ENCODE results near the gene GSG1L2. TPM values are rescaled to one million over a fixed set of nuclear protein-coding genes. Genes with fewer than 3 reads are reported as not detected.

Gene GSG1L2
- total and polyA plus RNA-seq, 2 experiments from 2014 or later = not detected

DNA sequence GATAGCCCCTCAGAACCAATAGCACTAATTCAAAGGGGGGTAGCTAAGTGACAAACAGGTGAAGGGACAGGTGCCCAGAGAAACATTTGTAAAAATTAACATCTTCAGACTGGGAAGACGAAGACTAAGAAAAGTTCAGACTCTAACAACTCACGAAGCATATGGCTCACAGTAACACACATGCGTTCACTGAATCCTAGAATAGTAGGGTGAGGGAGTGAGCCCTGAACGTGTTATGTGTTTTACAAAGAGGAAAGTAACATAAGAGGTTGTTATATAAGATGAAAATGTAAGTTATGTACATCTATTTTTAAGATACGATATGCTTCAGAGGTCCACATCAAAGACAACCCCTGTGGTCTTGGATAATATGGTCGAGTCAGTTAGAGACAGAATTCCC, 15.2 kb downstream of the GSG1L2 start:
- 80% methylated on average over 6 of the region's 6 CpGs for WGBS (ENCODE audit: low lambda C conversion rate, missing lambda C conversion rate)
- no peaks in the 10 kb centered on the region for H3K9me2 ChIP-seq (replicated peaks; ENCODE audit: insufficient read depth)
- no peaks in the 10 kb centered on the region for H3K4me1 ChIP-seq (ENCODE audit: insufficient read depth)
- no peaks in the 10 kb centered on the region for H3K27me3 ChIP-seq
- no peak overlapping the region for H3K4me3 ChIP-seq
- no peaks in the 10 kb centered on the region for H3K36me3 ChIP-seq (replicated peaks; ENCODE audit: insufficient read depth, low read depth)
- TF ChIP-seq, protein P1, sequence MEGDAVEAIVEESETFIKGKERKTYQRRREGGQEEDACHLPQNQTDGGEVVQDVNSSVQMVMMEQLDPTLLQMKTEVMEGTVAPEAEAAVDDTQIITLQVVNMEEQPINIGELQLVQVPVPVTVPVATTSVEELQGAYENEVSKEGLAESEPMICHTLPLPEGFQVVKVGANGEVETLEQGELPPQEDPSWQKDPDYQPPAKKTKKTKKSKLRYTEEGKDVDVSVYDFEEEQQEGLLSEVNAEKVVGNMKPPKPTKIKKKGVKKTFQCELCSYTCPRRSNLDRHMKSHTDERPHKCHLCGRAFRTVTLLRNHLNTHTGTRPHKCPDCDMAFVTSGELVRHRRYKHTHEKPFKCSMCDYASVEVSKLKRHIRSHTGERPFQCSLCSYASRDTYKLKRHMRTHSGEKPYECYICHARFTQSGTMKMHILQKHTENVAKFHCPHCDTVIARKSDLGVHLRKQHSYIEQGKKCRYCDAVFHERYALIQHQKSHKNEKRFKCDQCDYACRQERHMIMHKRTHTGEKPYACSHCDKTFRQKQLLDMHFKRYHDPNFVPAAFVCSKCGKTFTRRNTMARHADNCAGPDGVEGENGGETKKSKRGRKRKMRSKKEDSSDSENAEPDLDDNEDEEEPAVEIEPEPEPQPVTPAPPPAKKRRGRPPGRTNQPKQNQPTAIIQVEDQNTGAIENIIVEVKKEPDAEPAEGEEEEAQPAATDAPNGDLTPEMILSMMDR (IDR thresholded peaks at IDR 0.05; ENCODE audit: poor library complexity) = no peak
- TF ChIP-seq EZH2phosphoT487 (IDR thresholded peaks at IDR 0.05; ENCODE audit: low read depth, severe bottlenecking, unreplicated experiment) (no peak), EZH2 (IDR thresholded peaks at IDR 0.05; ENCODE audit: borderline replicate concordance) (no peak)
- H3K4me2 ChIP-seq = no peak overlapping the region
- DNase-seq (ENCODE audit: low spot score) = no peak
- H2AFZ ChIP-seq = no peak overlapping the region
- H3K9me3 ChIP-seq (ENCODE audit: low read depth) = no peaks in the 10 kb centered on the region
- no peak overlapping the region for H3K27ac ChIP-seq
- H4K20me1 ChIP-seq (ENCODE audit: insufficient read depth, poor library complexity, severe bottlenecking) = no peaks in the 10 kb centered on the region
- H3K79me2 ChIP-seq = no peaks in the 10 kb centered on the region

GRCh38 chr17:9805769-9806168, 16.1 kb downstream of the GSG1L2 start:
- Histone ChIP-seq H3K36me3 (replicated peaks; ENCODE audit: insufficient read depth, low read depth) (no peaks in the 10 kb centered on the region), H3K79me2 (no peaks in the 10 kb centered on the region), H4K20me1 (ENCODE audit: insufficient read depth, poor library complexity, severe bottlenecking) (no peaks in the 10 kb centered on the region), H3K9me3 (ENCODE audit: low read depth) (no peaks in the 10 kb centered on the region), H3K4me3 (no peak overlapping the region), H3K9me2 (replicated peaks; ENCODE audit: insufficient read depth) (no peaks in the 10 kb centered on the region), H3K27ac (no peak overlapping the region), H2AFZ (no peak overlapping the region), H3K4me1 (ENCODE audit: insufficient read depth) (no peaks in the 10 kb centered on the region), H3K4me2 (no peak overlapping the region), H3K27me3 (no peaks in the 10 kb centered on the region)
- TF ChIP-seq EZH2 (IDR thresholded peaks at IDR 0.05; ENCODE audit: borderline replicate concordance) = no peak
- no peak for TF ChIP-seq EZH2phosphoT487 (IDR thresholded peaks at IDR 0.05; ENCODE audit: low read depth, severe bottlenecking, unreplicated experiment)
- TF ChIP-seq, protein P1 (IDR thresholded peaks at IDR 0.05; ENCODE audit: poor library complexity) = no peak
- DNase-seq (ENCODE audit: low spot score) = no peak
- WGBS (ENCODE audit: low lambda C conversion rate, missing lambda C conversion rate) = 64% methylated on average over 4 of the region's 4 CpGs

- Histone ChIP-seq H3K4me1 (ENCODE audit: insufficient read depth) (no peaks in the 10 kb centered on the region), H3K9me2 (replicated peaks; ENCODE audit: insufficient read depth) (no peaks in the 10 kb centered on the region), H3K27ac (no peak overlapping the region), H3K9me3 (ENCODE audit: low read depth) (no peaks in the 10 kb centered on the region), H3K79me2 (no peaks in the 10 kb centered on the region), H3K27me3 (no peaks in the 10 kb centered on the region), H3K4me2 (no peak overlapping the region), H4K20me1 (ENCODE audit: insufficient read depth, poor library complexity, severe bottlenecking) (no peaks in the 10 kb centered on the region), H2AFZ (no peak overlapping the region), H3K36me3 (replicated peaks; ENCODE audit: insufficient read depth, low read depth) (no peaks in the 10 kb centered on the region), H3K4me3 (no peak overlapping the region)
- 85% methylated on average over 4 of the region's 4 CpGs for WGBS (ENCODE audit: low lambda C conversion rate, missing lambda C conversion rate)
- DNase-seq (ENCODE audit: low spot score) = no peak
- TF ChIP-seq, protein P1 (IDR thresholded peaks at IDR 0.05; ENCODE audit: poor library complexity) = no peak
- TF ChIP-seq EZH2phosphoT487 (IDR thresholded peaks at IDR 0.05; ENCODE audit: low read depth, severe bottlenecking, unreplicated experiment) (no peak), EZH2 (IDR thresholded peaks at IDR 0.05; ENCODE audit: borderline replicate concordance) (no peak)
These were observed 19.2 kb downstream of the GSG1L2 start for GRCh38 chr17:9802697-9803096.

DNA sequence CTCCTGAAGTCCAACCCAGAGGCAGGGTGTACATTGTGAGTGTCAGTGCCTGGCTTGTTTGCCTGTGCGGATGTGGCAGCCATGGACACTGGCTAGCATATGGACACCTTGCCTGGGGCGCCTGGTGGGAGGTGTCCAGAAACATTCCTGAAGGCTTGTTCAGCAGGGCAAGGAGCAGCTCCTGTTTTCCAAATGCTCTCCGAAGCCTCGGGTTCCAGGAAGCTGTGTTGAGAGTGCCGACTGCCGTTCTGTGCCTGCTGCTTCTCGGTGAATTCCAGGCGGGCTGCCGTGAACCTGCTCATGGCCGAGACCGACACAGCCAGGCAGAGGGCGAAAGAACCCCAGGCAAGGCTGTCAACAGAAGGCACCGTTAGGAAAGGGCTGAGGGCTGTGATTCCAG, 19.6 kb downstream of the GSG1L2 start:
- 72% methylated on average over 13 of the region's 13 CpGs for WGBS (ENCODE audit: low lambda C conversion rate, missing lambda C conversion rate)
- no peak overlapping the region for H3K27ac ChIP-seq
- TF ChIP-seq EZH2 (IDR thresholded peaks at IDR 0.05; ENCODE audit: borderline replicate concordance) (no peak), EZH2phosphoT487 (IDR thresholded peaks at IDR 0.05; ENCODE audit: low read depth, severe bottlenecking, unreplicated experiment) (no peak)
- TF ChIP-seq, protein P1 (IDR thresholded peaks at IDR 0.05; ENCODE audit: poor library complexity) = no peak

More for the DNA sequence above, 19.6 kb downstream of the GSG1L2 start:
- Histone ChIP-seq H3K4me3 (no peak overlapping the region), H3K27me3 (no peaks in the 10 kb centered on the region), H3K4me2 (no peak overlapping the region), H3K4me1 (ENCODE audit: insufficient read depth) (no peaks in the 10 kb centered on the region), H3K79me2 (no peaks in the 10 kb centered on the region), H3K9me3 (ENCODE audit: low read depth) (no peaks in the 10 kb centered on the region), H3K36me3 (replicated peaks; ENCODE audit: insufficient read depth, low read depth) (no peaks in the 10 kb centered on the region), H4K20me1 (ENCODE audit: insufficient read depth, poor library complexity, severe bottlenecking) (no peaks in the 10 kb centered on the region), H2AFZ (no peak overlapping the region), H3K9me2 (replicated peaks; ENCODE audit: insufficient read depth) (no peaks in the 10 kb centered on the region)
- DNase-seq (ENCODE audit: low spot score) = no peak

All from hepatocyte (in vitro differentiated cells).